ENCODE measurements around the gene STAT3.

The STAT3 gene

GRCh38 chr17:42424991-42425610, 36.9 kb upstream of the STAT3 start:
- TF ChIP-seq CTCF (IDR thresholded peaks at IDR 0.05; ENCODE audit: low read depth, low read length), result no peak
- peaks cover 57% of the 10 kb centered on the region for H3K27me3 ChIP-seq
- H3K4me1 ChIP-seq, result no peaks in the 10 kb centered on the region
- H3K4me3 ChIP-seq (ENCODE audit: low read depth, low read length), result no peak overlapping the region
- no peaks in the 10 kb centered on the region for H3K36me3 ChIP-seq
- no peak for DNase-seq
- no peaks in the 10 kb centered on the region; the same call in 1 of the 2 replicates for H3K9me3 ChIP-seq

DNA sequence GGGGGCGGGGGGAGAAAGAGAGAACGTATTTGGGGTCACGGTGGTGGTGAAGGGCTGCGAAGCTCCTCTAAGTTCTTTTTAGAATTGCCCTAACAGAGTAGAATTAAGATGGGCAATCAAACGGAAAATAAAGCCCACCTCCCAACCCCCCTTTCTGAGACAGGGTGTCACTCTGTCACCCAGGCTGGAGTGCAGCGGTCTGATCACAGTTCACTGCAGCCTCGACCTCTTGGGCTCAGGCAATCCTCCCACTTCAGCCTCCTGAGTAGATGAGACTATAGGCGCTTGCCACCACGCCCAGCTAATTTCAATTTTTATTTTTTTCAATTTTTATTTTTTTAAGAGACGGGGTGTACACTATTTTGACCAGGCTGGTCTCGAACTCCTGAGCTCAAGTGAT, 35.5 kb upstream of the STAT3 start:
- TF ChIP-seq CTCF (IDR thresholded peaks at IDR 0.05; ENCODE audit: low read depth, low read length), result no peak
- H3K4me3 ChIP-seq (ENCODE audit: low read depth, low read length), result no peak overlapping the region
- no peaks in the 10 kb centered on the region for H3K36me3 ChIP-seq
- no peak for DNase-seq
- H3K4me1 ChIP-seq, result no peaks in the 10 kb centered on the region
- H3K9me3 ChIP-seq, result no peaks in the 10 kb centered on the region; the same call in 1 of the 2 replicates
- H3K27me3 ChIP-seq, result peaks cover 64% of the 10 kb centered on the region

GRCh38 chr17:42422958-42423712, 34.9 kb upstream of the STAT3 start, which contains the start of gene CAVIN1:
Gene CAVIN1 (minus strand): TSS chr17:42423256. CDS start chr17:42423097, 159 bp downstream.
- Histone ChIP-seq H3K4me3 (ENCODE audit: low read depth, low read length) (peak within 1 kb of the TSS; percentile 35), H3K4me1 (no peaks in the 10 kb centered on the region), H3K9me3 (no peaks in the 10 kb centered on the region; the same call in 1 of the 2 replicates), H3K36me3 (no peaks in the 10 kb centered on the region), H3K27me3 (peaks cover 61% of the 10 kb centered on the region)
- peak; percentile 24 for DNase-seq
- no peak for TF ChIP-seq CTCF (IDR thresholded peaks at IDR 0.05; ENCODE audit: low read depth, low read length)

DNA sequence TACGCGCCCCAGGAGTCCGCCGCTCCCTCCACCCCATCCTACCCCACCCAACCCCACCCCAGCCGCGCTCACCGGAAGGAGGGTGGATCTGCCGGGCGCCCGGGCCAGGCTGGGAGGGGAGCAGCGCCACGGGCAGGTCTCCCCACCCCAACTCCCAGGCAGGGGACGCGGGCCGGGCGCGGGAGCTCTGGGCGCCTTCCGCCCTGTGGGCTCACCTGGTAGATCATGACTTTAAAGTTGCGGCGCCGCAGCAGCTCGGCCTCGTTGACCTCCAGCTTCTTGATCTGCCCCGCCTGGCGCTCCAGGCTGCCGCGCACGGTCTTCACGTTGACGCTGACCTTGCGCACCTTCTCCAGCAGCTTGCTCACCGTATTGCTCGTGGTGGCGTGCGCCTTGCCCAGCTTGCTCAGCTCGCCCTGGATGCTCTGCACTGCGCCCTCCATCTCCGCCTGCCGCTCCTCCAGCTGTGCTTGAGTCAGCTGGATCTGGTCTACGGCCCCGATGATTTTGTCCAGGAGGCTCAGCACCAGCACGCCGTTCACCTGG, 34.2 kb upstream of the STAT3 start:
- peak overlapping the region; percentile 35 for H3K4me3 ChIP-seq (ENCODE audit: low read depth, low read length)
- DNase-seq, result no peak
- H3K27me3 ChIP-seq, result peaks cover 58% of the 10 kb centered on the region
- H3K9me3 ChIP-seq, result no peaks in the 10 kb centered on the region
- H3K4me1 ChIP-seq, result no peaks in the 10 kb centered on the region
- TF ChIP-seq CTCF (IDR thresholded peaks at IDR 0.05; ENCODE audit: low read depth, low read length), result no peak
- no peaks in the 10 kb centered on the region for H3K36me3 ChIP-seq

DNA sequence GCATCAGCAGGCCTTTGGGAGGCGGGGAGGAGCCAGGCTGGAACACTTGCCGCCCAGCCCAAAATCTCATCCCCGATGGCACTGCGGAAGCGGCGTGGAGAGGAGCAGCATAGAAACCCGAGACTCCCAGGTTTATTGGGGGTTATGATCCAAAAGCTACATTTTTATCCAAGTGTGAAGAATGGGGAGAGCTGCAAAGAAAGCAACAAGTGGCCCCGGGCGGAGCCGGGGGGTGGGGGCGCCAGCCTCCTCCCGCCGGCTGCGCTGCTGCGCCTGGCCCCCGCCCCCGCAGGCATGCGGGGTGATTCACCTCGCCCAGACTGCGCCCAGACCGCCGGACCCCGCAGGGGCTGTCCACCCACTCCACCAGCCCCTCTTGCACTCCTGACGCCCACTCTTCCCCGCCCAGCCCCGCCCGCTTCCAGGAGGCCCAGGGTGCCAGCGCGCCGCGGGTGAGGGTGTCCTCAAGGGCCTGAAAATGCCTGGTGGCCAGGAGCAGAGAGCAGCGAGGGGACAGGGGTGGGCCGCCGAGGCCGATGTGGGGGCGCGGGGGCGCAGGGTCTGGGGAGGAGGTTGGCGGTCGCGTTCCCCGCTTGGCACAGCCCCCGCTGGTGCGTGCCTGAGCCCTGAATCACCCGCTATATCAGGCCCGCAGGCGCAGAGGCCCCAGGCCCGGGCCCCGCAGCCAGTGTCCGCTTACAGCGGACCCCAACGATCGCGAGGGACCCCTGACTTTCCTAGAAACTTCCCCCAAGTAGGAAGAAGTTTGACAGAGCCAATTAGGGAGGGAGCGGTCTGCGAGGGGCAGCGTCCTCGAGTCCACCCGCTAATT, 33.5 kb upstream of the STAT3 start:
- Histone ChIP-seq H3K9me3 (no peaks in the 10 kb centered on the region), H3K36me3 (no peaks in the 10 kb centered on the region), H3K4me1 (no peaks in the 10 kb centered on the region), H3K27me3 (peaks cover 58% of the 10 kb centered on the region), H3K4me3 (ENCODE audit: low read depth, low read length) (peak overlapping the region; percentile 31)
- no peak for TF ChIP-seq CTCF (IDR thresholded peaks at IDR 0.05; ENCODE audit: low read depth, low read length)
- DNase-seq, result no peak

Measured in BE2C (cell line).